Mesodermal cell (in vitro differentiated cells): ENCODE data around the gene HSPG2.

ENCODE experiments used
- H3K27ac ChIP-seq: 2 replicates; pipeline ENCODE4 v1.7.0; 2013; ENCODE audit warnings: mild to moderate bottlenecking, low read depth, low read length, moderate library complexity; ENCODE audit not compliant: severe bottlenecking
- H3K36me3 ChIP-seq: 2 replicates; pipeline ENCODE4 v1.7.1; 2013; ENCODE audit warnings: mild to moderate bottlenecking, low read length, moderate library complexity; ENCODE audit not compliant: control insufficient read depth, insufficient read depth
- H3K4me1 ChIP-seq: one replicate; pipeline ENCODE4 v1.7.1; 2013; ENCODE audit warnings: mild to moderate bottlenecking, low read length; ENCODE audit not compliant: insufficient read depth, control insufficient read depth, poor library complexity, severe bottlenecking
- H3K4me3 ChIP-seq: 2 replicates; pipeline ENCODE4 v1.7.0; 2013; ENCODE audit warnings: low read length, control low read depth, mild to moderate bottlenecking; ENCODE audit not compliant: insufficient read depth, poor library complexity, severe bottlenecking; ENCODE audit errors: extremely low read depth
- H3K9me3 ChIP-seq: 2 replicates; pipeline ENCODE4 v1.7.1; 2013; ENCODE audit warnings: mild to moderate bottlenecking, low read length, moderate library complexity; ENCODE audit not compliant: control insufficient read depth
- WGBS, 2 experiments: methylation state at CpG; one replicate each; pipeline ENCODE4 v1.1.5; 2013; ENCODE audit warnings: missing lambda C conversion rate in 2 of 2; ENCODE audit not compliant: insufficient coverage in 2 of 2; 5-methylcytosine and 5-hydroxymethylcytosine counted together

The HSPG2 gene

GRCh38 chr1:21867451-21867996 is 69.6 kb downstream of the HSPG2 start:
- Histone ChIP-seq H3K9me3 (no peaks in the 10 kb centered on the region), H3K4me3 (no peak overlapping the region), H3K27ac (no peak overlapping the region), H3K4me1 (peaks cover 2% of the 10 kb centered on the region), H3K36me3 (peaks cover 74% of the 10 kb centered on the region)
- WGBS, 2 experiments, result 85 to 100% methylated on average over 3 to 4 of the region's 5 CpGs

GRCh38 chr1:21866707-21867043 is 70.4 kb downstream of the HSPG2 start:
- no CpG with 5 or more reads among the region's 1 CpG for WGBS, 2 experiments
- H3K27ac ChIP-seq, result no peak overlapping the region
- peaks cover 2% of the 10 kb centered on the region for H3K4me1 ChIP-seq
- peaks cover 73% of the 10 kb centered on the region for H3K36me3 ChIP-seq
- H3K4me3 ChIP-seq, result no peak overlapping the region
- no peaks in the 10 kb centered on the region for H3K9me3 ChIP-seq

- H3K27ac ChIP-seq, result no peak overlapping the region
- 55 to 58% methylated on average over 11 of the region's 11 CpGs for WGBS, 2 experiments
- peaks cover 2% of the 10 kb centered on the region for H3K4me1 ChIP-seq
- no peaks in the 10 kb centered on the region for H3K9me3 ChIP-seq
- H3K36me3 ChIP-seq, result peaks cover 73% of the 10 kb centered on the region
- no peak overlapping the region for H3K4me3 ChIP-seq
Measured at GRCh38 chr1:21865943-21866706, 71.0 kb downstream of the HSPG2 start.

GRCh38 chr1:21865609-21865942 is 71.5 kb downstream of the HSPG2 start:
- Histone ChIP-seq H3K27ac (no peak overlapping the region), H3K4me3 (no peak overlapping the region), H3K9me3 (no peaks in the 10 kb centered on the region), H3K4me1 (peaks cover under 1% of the 10 kb centered on the region), H3K36me3 (peaks cover 74% of the 10 kb centered on the region)
- WGBS, 2 experiments, result 94 to 100% methylated on average over 2 to 6 of the region's 7 CpGs

- 94 to 95% methylated on average over 19 to 26 of the region's 27 CpGs for WGBS, 2 experiments
- H3K4me1 ChIP-seq, result no peaks in the 10 kb centered on the region
- no peaks in the 10 kb centered on the region for H3K9me3 ChIP-seq
- peaks cover 74% of the 10 kb centered on the region for H3K36me3 ChIP-seq
- H3K27ac ChIP-seq, result no peak overlapping the region
- no peak overlapping the region for H3K4me3 ChIP-seq
Measured at GRCh38 chr1:21864730-21865129, 72.4 kb downstream of the HSPG2 start.

GRCh38 chr1:21863981-21864380 is 73.1 kb downstream of the HSPG2 start:
- no peaks in the 10 kb centered on the region for H3K4me1 ChIP-seq
- H3K9me3 ChIP-seq, result no peaks in the 10 kb centered on the region
- no peak overlapping the region for H3K27ac ChIP-seq
- WGBS, 2 experiments, result 100% methylated on average over 3 to 8 of the region's 12 CpGs
- H3K4me3 ChIP-seq, result no peak overlapping the region
- peaks cover 74% of the 10 kb centered on the region for H3K36me3 ChIP-seq

GRCh38 chr1:21861602-21862429 is 75.3 kb downstream of the HSPG2 start:
- H3K4me3 ChIP-seq, result no peak overlapping the region
- H3K4me1 ChIP-seq, result no peaks in the 10 kb centered on the region
- WGBS, 2 experiments, result 96 to 97% methylated on average over 15 to 17 of the region's 19 CpGs
- H3K9me3 ChIP-seq, result no peaks in the 10 kb centered on the region
- H3K36me3 ChIP-seq, result peaks cover 89% of the 10 kb centered on the region
- H3K27ac ChIP-seq, result no peak overlapping the region

- H3K9me3 ChIP-seq, result no peaks in the 10 kb centered on the region
- no peaks in the 10 kb centered on the region for H3K4me1 ChIP-seq
- peaks cover 91% of the 10 kb centered on the region for H3K36me3 ChIP-seq
- no peak overlapping the region for H3K4me3 ChIP-seq
- H3K27ac ChIP-seq, result no peak overlapping the region
- WGBS, 2 experiments, result 100% methylated on average over 1 to 2 of the region's 3 CpGs
Measured at GRCh38 chr1:21860971-21861370, 76.1 kb downstream of the HSPG2 start.

GRCh38 chr1:21859669-21860179 is 77.4 kb downstream of the HSPG2 start:
- Histone ChIP-seq H3K27ac (no peak overlapping the region), H3K4me3 (no peak overlapping the region), H3K36me3 (peaks cover 91% of the 10 kb centered on the region), H3K9me3 (no peaks in the 10 kb centered on the region), H3K4me1 (no peaks in the 10 kb centered on the region)
- 89 to 96% methylated on average over 6 to 9 of the region's 10 CpGs for WGBS, 2 experiments

- peaks cover 88% of the 10 kb centered on the region for H3K36me3 ChIP-seq
- WGBS, 2 experiments, result 94 to 95% methylated on average over 14 to 15 of the region's 15 CpGs
Measured at GRCh38 chr1:21857840-21858670, 79.1 kb downstream of the HSPG2 start.

More at GRCh38 chr1:21857840-21858670, 79.1 kb downstream of the HSPG2 start:
- Histone ChIP-seq H3K4me1 (no peaks in the 10 kb centered on the region), H3K27ac (no peak overlapping the region), H3K9me3 (no peaks in the 10 kb centered on the region), H3K4me3 (no peak overlapping the region)
